WTC11 (cell line): ENCODE data around the gene AEBP2. TPM values are rescaled to one million over a fixed set of nuclear protein-coding genes. Genes with fewer than 3 reads are reported as not detected.

ENCODE experiments used
- ATAC-seq: fragments of 200-7000 bp; cut with Tn5 transposase; 2 replicates; pipeline ENCODE4 v1.10.0; 2021; ENCODE audit warnings: mild to moderate bottlenecking, moderate library complexity
- CTCF ChIA-PET: fragments of 300-600 bp; sonication (Branson Sonifier 250); formaldehyde crosslinking; loops from one replicate; lab custom pipeline; 2021; ENCODE audit warnings: antibody characterized with exemption; lab: Charles Lee
- POLR2A ChIA-PET: fragments of 350-600 bp; sonication (Branson Sonifier 250); formaldehyde crosslinking; loops from one replicate; lab custom pipeline; 2021; ENCODE audit warnings: antibody characterized with exemption; lab: Charles Lee
- DNase-seq: peaks from one replicate; pipeline ENCODE4 v3.0.0; 2021; ENCODE audit warnings: low spot score
- H3K27ac Mint-ChIP-seq: 2 replicates; pipeline ENCODE4 v1.8.0; 2021; ENCODE audit warnings: mixed read lengths
- H3K27me3 Mint-ChIP-seq: 2 replicates; pipeline ENCODE4 v1.8.0; 2021; ENCODE audit warnings: low read depth, mild to moderate bottlenecking, moderate library complexity, mixed read lengths
- H3K36me3 Mint-ChIP-seq: 2 replicates; pipeline ENCODE4 v1.8.0; 2021; ENCODE audit warnings: mixed read lengths
- H3K4me1 Mint-ChIP-seq: 2 replicates; pipeline ENCODE4 v1.8.0; 2022; ENCODE audit warnings: mixed read lengths
- H3K4me3 Mint-ChIP-seq: 2 replicates; pipeline ENCODE4 v1.8.0; 2021; ENCODE audit warnings: mild to moderate bottlenecking, moderate library complexity, mixed read lengths
- H3K9me3 Mint-ChIP-seq: 2 replicates; pipeline ENCODE4 v1.8.0; 2021; ENCODE audit warnings: mixed read lengths
- ATF1 ChIP-seq: sonication (generic); formaldehyde crosslinking; IDR thresholded peaks from 2 replicates; pipeline ENCODE4 v1.8.1; 2023; ENCODE audit warnings: mild to moderate bottlenecking, moderate library complexity, missing genetic modification reagents
- CREM ChIP-seq: sonication (generic); formaldehyde crosslinking; IDR thresholded peaks from 2 replicates; pipeline ENCODE4 v1.8.1; 2022; ENCODE audit warnings: mild to moderate bottlenecking, missing genetic modification reagents, moderate library complexity
- RORB ChIP-seq: fragments of 250-450 bp; sonication (Bioruptor Pico); IDR thresholded peaks from 2 replicates; pipeline ENCODE4 v1.9.0; 2021; ENCODE audit warnings: mild to moderate bottlenecking
- SP1 ChIP-seq: sonication (generic); formaldehyde crosslinking; conservative IDR thresholded peaks from 2 replicates; pipeline ENCODE4 v1.8.1; 2022; ENCODE audit warnings: missing genetic modification reagents
- ZNF317 ChIP-seq: sonication (generic); formaldehyde crosslinking; IDR thresholded peaks from 2 replicates; pipeline ENCODE4 v1.8.1; 2023; ENCODE audit warnings: low read depth, mild to moderate bottlenecking, moderate library complexity, missing genetic modification reagents, borderline replicate concordance
- total RNA-seq: library from RNA; stranded (reverse); gene quantifications from 3 replicates; pipeline ENCODE4 v1.2.3, GENCODE V29; 2021
- TF ChIP-seq, protein P1 (sequence below): fragments of 250-450 bp; sonication (Bioruptor Pico); IDR thresholded peaks from 2 replicates; pipeline ENCODE4 v2.1.2; 2022; ENCODE audit warnings: mild to moderate bottlenecking, moderate library complexity
- TF ChIP-seq, protein P2 (sequence below): sonication (generic); formaldehyde crosslinking; IDR thresholded peaks from 2 replicates; pipeline ENCODE4 v1.8.1; 2023; ENCODE audit warnings: mild to moderate bottlenecking, missing genetic modification reagents
- TF ChIP-seq, protein P3 (sequence below): sonication (generic); formaldehyde crosslinking; IDR thresholded peaks from 2 replicates; pipeline ENCODE4 v1.8.1; 2023; ENCODE audit warnings: mild to moderate bottlenecking, moderate library complexity, missing genetic modification reagents
- TF ChIP-seq, protein P4 (sequence below): sonication (generic); formaldehyde crosslinking; IDR thresholded peaks from 2 replicates; pipeline ENCODE4 v1.8.1; 2023; ENCODE audit warnings: mild to moderate bottlenecking, missing genetic modification reagents, moderate library complexity
- TF ChIP-seq, protein P5 (sequence below): sonication (generic); formaldehyde crosslinking; IDR thresholded peaks from 2 replicates; pipeline ENCODE4 v1.8.1; 2023; ENCODE audit warnings: mild to moderate bottlenecking, missing genetic modification reagents, borderline replicate concordance
- TF ChIP-seq, protein P6 (sequence below): sonication (generic); formaldehyde crosslinking; IDR thresholded peaks from 2 replicates; pipeline ENCODE4 v1.8.0; 2022; ENCODE audit warnings: mild to moderate bottlenecking, missing genetic modification reagents
- TF ChIP-seq, protein P7 (sequence below): sonication (generic); formaldehyde crosslinking; IDR thresholded peaks from 2 replicates; pipeline ENCODE4 v1.8.0; 2023; ENCODE audit warnings: missing genetic modification reagents, mild to moderate bottlenecking, borderline replicate concordance
- TF ChIP-seq, protein P8 (sequence below): sonication (generic); formaldehyde crosslinking; IDR thresholded peaks from 2 replicates; pipeline ENCODE4 v1.8.1; 2023; ENCODE audit warnings: mild to moderate bottlenecking, missing genetic modification reagents, moderate library complexity
- TF ChIP-seq, protein P9 (sequence below): sonication (generic); formaldehyde crosslinking; IDR thresholded peaks from 2 replicates; pipeline ENCODE4 v1.8.0; 2022; ENCODE audit warnings: mild to moderate bottlenecking, missing genetic modification reagents
- TF ChIP-seq, protein P10 (sequence below): sonication (generic); formaldehyde crosslinking; IDR thresholded peaks from 2 replicates; pipeline ENCODE4 v1.8.1; 2022; ENCODE audit warnings: mild to moderate bottlenecking, missing genetic modification reagents, moderate library complexity, borderline replicate concordance

AEBP2 gene
- total RNA-seq, 1 experiment from 2014 or later = 65.9 TPM

DNA sequence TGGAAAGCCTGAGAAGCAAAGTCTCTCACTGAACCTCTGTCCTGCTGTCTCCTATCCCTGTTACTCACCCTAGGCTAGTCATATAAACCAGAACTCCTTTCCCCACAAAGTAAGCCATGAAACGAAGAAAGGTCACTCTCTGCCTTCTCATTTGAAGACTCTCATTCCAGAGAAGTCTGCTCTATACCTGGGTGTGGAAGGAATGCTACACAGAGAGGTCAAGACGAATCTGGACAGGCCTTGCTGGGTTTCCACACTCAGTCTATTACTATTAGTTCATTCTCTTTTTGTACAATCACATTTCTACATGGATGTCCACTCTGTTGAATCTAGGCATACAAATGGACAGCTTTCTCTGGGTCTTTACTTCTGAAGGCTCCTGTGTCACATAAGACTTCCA, 2.4 kb upstream of the AEBP2 start:
- TF ChIP-seq, protein P1, sequence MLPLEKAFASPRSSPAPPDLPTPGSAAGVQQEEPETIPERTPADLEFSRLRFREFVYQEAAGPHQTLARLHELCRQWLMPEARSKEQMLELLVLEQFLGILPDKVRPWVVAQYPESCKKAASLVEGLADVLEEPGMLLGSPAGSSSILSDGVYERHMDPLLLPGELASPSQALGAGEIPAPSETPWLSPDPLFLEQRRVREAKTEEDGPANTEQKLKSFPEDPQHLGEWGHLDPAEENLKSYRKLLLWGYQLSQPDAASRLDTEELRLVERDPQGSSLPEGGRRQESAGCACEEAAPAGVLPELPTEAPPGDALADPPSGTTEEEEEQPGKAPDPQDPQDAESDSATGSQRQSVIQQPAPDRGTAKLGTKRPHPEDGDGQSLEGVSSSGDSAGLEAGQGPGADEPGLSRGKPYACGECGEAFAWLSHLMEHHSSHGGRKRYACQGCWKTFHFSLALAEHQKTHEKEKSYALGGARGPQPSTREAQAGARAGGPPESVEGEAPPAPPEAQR = no peak
- TF ChIP-seq, protein P2, sequence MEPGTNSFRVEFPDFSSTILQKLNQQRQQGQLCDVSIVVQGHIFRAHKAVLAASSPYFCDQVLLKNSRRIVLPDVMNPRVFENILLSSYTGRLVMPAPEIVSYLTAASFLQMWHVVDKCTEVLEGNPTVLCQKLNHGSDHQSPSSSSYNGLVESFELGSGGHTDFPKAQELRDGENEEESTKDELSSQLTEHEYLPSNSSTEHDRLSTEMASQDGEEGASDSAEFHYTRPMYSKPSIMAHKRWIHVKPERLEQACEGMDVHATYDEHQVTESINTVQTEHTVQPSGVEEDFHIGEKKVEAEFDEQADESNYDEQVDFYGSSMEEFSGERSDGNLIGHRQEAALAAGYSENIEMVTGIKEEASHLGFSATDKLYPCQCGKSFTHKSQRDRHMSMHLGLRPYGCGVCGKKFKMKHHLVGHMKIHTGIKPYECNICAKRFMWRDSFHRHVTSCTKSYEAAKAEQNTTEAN (CRISPR knock-in tag) = no peak
- TF ChIP-seq, protein P3, sequence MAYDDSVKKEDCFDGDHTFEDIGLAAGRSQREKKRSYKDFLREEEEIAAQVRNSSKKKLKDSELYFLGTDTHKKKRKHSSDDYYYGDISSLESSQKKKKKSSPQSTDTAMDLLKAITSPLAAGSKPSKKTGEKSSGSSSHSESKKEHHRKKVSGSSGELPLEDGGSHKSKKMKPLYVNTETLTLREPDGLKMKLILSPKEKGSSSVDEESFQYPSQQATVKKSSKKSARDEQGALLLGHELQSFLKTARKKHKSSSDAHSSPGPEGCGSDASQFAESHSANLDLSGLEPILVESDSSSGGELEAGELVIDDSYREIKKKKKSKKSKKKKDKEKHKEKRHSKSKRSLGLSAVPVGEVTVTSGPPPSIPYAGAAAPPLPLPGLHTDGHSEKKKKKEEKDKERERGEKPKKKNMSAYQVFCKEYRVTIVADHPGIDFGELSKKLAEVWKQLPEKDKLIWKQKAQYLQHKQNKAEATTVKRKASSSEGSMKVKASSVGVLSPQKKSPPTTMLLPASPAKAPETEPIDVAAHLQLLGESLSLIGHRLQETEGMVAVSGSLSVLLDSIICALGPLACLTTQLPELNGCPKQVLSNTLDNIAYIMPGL (CRISPR knock-in tag) = no peak
- TF ChIP-seq CREM (CRISPR knock-in tag) (no peak), ATF1 (CRISPR knock-in tag) (no peak)
- TF ChIP-seq, protein P4, sequence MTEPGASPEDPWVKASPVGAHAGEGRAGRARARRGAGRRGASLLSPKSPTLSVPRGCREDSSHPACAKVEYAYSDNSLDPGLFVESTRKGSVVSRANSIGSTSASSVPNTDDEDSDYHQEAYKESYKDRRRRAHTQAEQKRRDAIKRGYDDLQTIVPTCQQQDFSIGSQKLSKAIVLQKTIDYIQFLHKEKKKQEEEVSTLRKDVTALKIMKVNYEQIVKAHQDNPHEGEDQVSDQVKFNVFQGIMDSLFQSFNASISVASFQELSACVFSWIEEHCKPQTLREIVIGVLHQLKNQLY (CRISPR knock-in tag) = no peak
- TF ChIP-seq, protein P5, sequence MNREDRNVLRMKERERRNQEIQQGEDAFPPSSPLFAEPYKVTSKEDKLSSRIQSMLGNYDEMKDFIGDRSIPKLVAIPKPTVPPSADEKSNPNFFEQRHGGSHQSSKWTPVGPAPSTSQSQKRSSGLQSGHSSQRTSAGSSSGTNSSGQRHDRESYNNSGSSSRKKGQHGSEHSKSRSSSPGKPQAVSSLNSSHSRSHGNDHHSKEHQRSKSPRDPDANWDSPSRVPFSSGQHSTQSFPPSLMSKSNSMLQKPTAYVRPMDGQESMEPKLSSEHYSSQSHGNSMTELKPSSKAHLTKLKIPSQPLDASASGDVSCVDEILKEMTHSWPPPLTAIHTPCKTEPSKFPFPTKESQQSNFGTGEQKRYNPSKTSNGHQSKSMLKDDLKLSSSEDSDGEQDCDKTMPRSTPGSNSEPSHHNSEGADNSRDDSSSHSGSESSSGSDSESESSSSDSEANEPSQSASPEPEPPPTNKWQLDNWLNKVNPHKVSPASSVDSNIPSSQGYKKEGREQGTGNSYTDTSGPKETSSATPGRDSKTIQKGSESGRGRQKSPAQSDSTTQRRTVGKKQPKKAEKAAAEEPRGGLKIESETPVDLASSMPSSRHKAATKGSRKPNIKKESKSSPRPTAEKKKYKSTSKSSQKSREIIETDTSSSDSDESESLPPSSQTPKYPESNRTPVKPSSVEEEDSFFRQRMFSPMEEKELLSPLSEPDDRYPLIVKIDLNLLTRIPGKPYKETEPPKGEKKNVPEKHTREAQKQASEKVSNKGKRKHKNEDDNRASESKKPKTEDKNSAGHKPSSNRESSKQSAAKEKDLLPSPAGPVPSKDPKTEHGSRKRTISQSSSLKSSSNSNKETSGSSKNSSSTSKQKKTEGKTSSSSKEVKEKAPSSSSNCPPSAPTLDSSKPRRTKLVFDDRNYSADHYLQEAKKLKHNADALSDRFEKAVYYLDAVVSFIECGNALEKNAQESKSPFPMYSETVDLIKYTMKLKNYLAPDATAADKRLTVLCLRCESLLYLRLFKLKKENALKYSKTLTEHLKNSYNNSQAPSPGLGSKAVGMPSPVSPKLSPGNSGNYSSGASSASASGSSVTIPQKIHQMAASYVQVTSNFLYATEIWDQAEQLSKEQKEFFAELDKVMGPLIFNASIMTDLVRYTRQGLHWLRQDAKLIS = no peak
- TF ChIP-seq, protein P6, sequence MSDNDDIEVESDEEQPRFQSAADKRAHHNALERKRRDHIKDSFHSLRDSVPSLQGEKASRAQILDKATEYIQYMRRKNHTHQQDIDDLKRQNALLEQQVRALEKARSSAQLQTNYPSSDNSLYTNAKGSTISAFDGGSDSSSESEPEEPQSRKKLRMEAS (CRISPR knock-in tag) = no peak
- TF ChIP-seq, protein P7, sequence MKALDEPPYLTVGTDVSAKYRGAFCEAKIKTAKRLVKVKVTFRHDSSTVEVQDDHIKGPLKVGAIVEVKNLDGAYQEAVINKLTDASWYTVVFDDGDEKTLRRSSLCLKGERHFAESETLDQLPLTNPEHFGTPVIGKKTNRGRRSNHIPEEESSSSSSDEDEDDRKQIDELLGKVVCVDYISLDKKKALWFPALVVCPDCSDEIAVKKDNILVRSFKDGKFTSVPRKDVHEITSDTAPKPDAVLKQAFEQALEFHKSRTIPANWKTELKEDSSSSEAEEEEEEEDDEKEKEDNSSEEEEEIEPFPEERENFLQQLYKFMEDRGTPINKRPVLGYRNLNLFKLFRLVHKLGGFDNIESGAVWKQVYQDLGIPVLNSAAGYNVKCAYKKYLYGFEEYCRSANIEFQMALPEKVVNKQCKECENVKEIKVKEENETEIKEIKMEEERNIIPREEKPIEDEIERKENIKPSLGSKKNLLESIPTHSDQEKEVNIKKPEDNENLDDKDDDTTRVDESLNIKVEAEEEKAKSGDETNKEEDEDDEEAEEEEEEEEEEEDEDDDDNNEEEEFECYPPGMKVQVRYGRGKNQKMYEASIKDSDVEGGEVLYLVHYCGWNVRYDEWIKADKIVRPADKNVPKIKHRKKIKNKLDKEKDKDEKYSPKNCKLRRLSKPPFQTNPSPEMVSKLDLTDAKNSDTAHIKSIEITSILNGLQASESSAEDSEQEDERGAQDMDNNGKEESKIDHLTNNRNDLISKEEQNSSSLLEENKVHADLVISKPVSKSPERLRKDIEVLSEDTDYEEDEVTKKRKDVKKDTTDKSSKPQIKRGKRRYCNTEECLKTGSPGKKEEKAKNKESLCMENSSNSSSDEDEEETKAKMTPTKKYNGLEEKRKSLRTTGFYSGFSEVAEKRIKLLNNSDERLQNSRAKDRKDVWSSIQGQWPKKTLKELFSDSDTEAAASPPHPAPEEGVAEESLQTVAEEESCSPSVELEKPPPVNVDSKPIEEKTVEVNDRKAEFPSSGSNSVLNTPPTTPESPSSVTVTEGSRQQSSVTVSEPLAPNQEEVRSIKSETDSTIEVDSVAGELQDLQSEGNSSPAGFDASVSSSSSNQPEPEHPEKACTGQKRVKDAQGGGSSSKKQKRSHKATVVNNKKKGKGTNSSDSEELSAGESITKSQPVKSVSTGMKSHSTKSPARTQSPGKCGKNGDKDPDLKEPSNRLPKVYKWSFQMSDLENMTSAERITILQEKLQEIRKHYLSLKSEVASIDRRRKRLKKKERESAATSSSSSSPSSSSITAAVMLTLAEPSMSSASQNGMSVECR (CRISPR knock-in tag) = no peak
- peaks cover 21% of the 10 kb centered on the region for H3K36me3 Mint-ChIP-seq
- ChIA-PET POLR2A (no interaction called here), CTCF (no interaction called here)
- no peak for DNase-seq
- no peaks in the 10 kb centered on the region; the same call in 1 of the 2 replicates for H3K27me3 Mint-ChIP-seq
- H3K27ac Mint-ChIP-seq = peak overlapping the region; percentile 58
- no peaks in the 10 kb centered on the region; the same call in 1 of the 2 replicates for H3K9me3 Mint-ChIP-seq
- peaks cover 53% of the 10 kb centered on the region for H3K4me1 Mint-ChIP-seq
- no peak for ATAC-seq
- H3K4me3 Mint-ChIP-seq = no peak overlapping the region

DNA sequence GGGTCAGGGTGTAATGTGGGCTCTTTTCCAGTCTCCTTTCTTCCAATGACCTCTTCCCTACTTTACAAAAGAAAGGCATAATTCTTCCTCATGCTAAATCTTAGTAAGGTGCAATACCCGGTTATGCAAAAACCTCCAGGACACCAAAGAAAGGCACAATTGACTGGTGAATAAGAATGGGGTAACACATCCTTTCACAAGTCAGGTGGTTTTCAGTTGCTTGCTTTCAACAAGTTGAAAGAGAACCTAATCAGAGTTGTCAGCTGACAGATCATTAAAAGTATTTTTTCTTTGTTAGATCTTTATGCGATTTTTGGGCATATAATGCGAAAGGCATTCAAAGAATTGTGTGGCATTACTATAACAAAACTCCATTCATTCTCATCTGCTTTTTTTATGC, 1.3 kb upstream of the AEBP2 start:
- H3K27ac Mint-ChIP-seq = peak overlapping the region; percentile 52
- H3K36me3 Mint-ChIP-seq = peaks cover 25% of the 10 kb centered on the region
- H3K4me3 Mint-ChIP-seq = peak overlapping the region; percentile 99
- peaks cover 55% of the 10 kb centered on the region for H3K4me1 Mint-ChIP-seq
- no peak for DNase-seq
- no peaks in the 10 kb centered on the region for H3K9me3 Mint-ChIP-seq
- ChIA-PET POLR2A (no interaction called here), CTCF (interaction anchor here (1.1 kb wide), 1 partner anchor 27 kb away, joined by 3 read pairs; no protein-coding TSS in a partner anchor)
- peak; percentile 11 for ATAC-seq
- H3K27me3 Mint-ChIP-seq = no peaks in the 10 kb centered on the region; the same call in 1 of the 2 replicates
- TF ChIP-seq, protein P8, sequence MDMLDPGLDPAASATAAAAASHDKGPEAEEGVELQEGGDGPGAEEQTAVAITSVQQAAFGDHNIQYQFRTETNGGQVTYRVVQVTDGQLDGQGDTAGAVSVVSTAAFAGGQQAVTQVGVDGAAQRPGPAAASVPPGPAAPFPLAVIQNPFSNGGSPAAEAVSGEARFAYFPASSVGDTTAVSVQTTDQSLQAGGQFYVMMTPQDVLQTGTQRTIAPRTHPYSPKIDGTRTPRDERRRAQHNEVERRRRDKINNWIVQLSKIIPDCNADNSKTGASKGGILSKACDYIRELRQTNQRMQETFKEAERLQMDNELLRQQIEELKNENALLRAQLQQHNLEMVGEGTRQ (CRISPR knock-in tag) = peak; percentile 75
- TF ChIP-seq SP1 = 0 out of 2 replicates have a peak, but pooled peaks have one; percentile 50
- no peak for TF ChIP-seq RORB (CRISPR knock-in tag)
- TF ChIP-seq, protein P9, sequence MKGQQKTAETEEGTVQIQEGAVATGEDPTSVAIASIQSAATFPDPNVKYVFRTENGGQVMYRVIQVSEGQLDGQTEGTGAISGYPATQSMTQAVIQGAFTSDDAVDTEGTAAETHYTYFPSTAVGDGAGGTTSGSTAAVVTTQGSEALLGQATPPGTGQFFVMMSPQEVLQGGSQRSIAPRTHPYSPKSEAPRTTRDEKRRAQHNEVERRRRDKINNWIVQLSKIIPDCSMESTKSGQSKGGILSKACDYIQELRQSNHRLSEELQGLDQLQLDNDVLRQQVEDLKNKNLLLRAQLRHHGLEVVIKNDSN (CRISPR knock-in tag) = peak; percentile 72; the same call in 1 of the 2 replicates
- TF ChIP-seq ZNF317 (CRISPR knock-in tag) = no peak
- TF ChIP-seq, protein P10, sequence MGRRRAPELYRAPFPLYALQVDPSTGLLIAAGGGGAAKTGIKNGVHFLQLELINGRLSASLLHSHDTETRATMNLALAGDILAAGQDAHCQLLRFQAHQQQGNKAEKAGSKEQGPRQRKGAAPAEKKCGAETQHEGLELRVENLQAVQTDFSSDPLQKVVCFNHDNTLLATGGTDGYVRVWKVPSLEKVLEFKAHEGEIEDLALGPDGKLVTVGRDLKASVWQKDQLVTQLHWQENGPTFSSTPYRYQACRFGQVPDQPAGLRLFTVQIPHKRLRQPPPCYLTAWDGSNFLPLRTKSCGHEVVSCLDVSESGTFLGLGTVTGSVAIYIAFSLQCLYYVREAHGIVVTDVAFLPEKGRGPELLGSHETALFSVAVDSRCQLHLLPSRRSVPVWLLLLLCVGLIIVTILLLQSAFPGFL (CRISPR knock-in tag) = no peak
